Sigmoid colon (tissue), 7 donors: ENCODE measurements around the gene DRGX. TPM values are rescaled to one million over a fixed set of nuclear protein-coding genes. Genes with fewer than 3 reads are reported as not detected.

Source experiments
- DNase-seq: peaks from one replicate; pipeline ENCODE4 v3.0.0-alpha.2; 2019
- H3K27ac ChIP-seq, 4 donors: fragments of 200-600 bp; sonication (generic); one replicate each; pipeline ENCODE4 v1.5.1; 2016 to 2019; ENCODE audit warnings: mild to moderate bottlenecking in 1 of 4
- H3K27me3 ChIP-seq, 3 donors: fragments of 200-600 bp; sonication (generic); one replicate each; pipeline ENCODE4 v1.5.1; 2019; ENCODE audit warnings: mild to moderate bottlenecking in 1 of 3
- H3K36me3 ChIP-seq, 4 donors: fragments of 200-600 bp; sonication (generic); one replicate each; pipeline ENCODE4 v1.5.1; 2016 to 2019
- H3K4me1 ChIP-seq, 4 donors: fragments of 200-600 bp; sonication (generic); one replicate each; pipeline ENCODE4 v1.5.1; 2017 to 2019
- H3K4me3 ChIP-seq, 4 donors: fragments of 200-600 bp; sonication (generic); one replicate each; pipeline ENCODE4 v1.5.1; 2017 to 2019; ENCODE audit warnings: mild to moderate bottlenecking in 2 of 4, moderate library complexity in 1 of 4
- H3K9me3 ChIP-seq, 4 donors: fragments of 200-600 bp in 3 of 4; sonication (generic) in 3 of 4; one replicate each; pipeline versions ENCODE4 v1.5.1 to v1.6.1; 2013 to 2019
- EP300 ChIP-seq, 4 donors: sonication (generic); formaldehyde crosslinking; IDR thresholded peaks; one replicate each; pipeline ENCODE4 v1.6.1; 2017; ENCODE audit warnings: antibody characterized with exemption in 4 of 4
- POLR2A ChIP-seq, 2 donors: fragments of 450-650 bp; IDR thresholded peaks; one replicate each; pipeline ENCODE4 v1.6.1; 2016; ENCODE audit warnings: antibody characterized with exemption in 2 of 2, mild to moderate bottlenecking in 2 of 2, moderate library complexity in 2 of 2
- POLR2AphosphoS5 ChIP-seq, 4 donors: sonication (generic); formaldehyde crosslinking; IDR thresholded peaks; one replicate each; pipeline ENCODE4 v1.6.1; 2017; ENCODE audit warnings: antibody characterized with exemption in 4 of 4
- WGBS, 2 donors: extraction: QIAGEN DNeasy Blood & Tissue Kit; methylation state at CpG; one replicate each; pipeline ENCODE4 v1.1.7; 2013; 5-methylcytosine and 5-hydroxymethylcytosine counted together
- intact Hi-C: fragments of 100-400 bp; cut with DNase I; formaldehyde crosslinking; loops from one replicate; pipeline ENCODE4 v1.15.1; 2023
- polyA plus RNA-seq, 3 donors: library from polyadenylated mRNA; stranded (reverse); fragments of 200-250 nt; gene quantifications; one replicate each; pipeline ENCODE4 v1.2.3, GENCODE V29; 2013
- total RNA-seq, 4 donors: library from RNA; depleted of rRNA; stranded (reverse); fragments of >200 nt; gene quantifications; one replicate each; pipeline ENCODE4 v1.1.0, GENCODE V29; 2016
- TF ChIP-seq, protein P1 (sequence below), 4 experiments: fragments of 450-650 bp in 3 of 4; fragments of 200-600 bp in 1 of 4; IDR thresholded peaks; one replicate each; pipeline ENCODE4 v1.5.1; 2016 to 2019; ENCODE audit warnings: antibody characterized with exemption in 4 of 4, mild to moderate bottlenecking in 3 of 4, moderate library complexity in 2 of 4
- donor health status: healthy with polysubstance abuse.
- donor health status: Bipolar disorder and iron deficiency.
- donor health status: healthy.

Gene DRGX
- total and polyA plus RNA-seq, 7 donors: 0.23 to 0.42 TPM; not detected in 5

DNA sequence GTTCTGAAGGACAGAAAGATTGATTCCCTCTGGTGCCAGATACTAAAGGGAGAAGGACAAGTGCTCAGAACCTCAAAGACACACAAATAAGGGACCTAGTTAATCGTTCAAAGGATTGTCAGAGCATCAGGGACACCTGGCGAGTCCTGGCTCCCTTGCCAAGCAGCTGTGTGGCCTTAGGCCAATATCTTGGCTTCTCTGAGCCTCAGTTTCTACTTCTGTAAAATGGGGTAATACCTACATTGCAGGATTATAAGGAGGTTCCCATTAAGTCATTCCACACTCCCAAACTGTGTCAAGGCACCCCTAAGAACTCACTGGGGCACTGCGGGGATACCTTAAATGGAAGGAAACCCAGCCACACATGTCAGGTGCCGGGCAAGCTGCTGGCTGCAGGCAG is 29.4 kb downstream of the DRGX start:
- no peaks in the 10 kb centered on the region for H3K27me3 ChIP-seq
- no peak overlapping the region for H3K4me3 ChIP-seq
- no peak for TF ChIP-seq POLR2A (IDR thresholded peaks at IDR 0.05)
- no peak for TF ChIP-seq EP300 (IDR thresholded peaks at IDR 0.05)
- no peak for TF ChIP-seq POLR2AphosphoS5 (IDR thresholded peaks at IDR 0.05)
- TF ChIP-seq, protein P1, sequence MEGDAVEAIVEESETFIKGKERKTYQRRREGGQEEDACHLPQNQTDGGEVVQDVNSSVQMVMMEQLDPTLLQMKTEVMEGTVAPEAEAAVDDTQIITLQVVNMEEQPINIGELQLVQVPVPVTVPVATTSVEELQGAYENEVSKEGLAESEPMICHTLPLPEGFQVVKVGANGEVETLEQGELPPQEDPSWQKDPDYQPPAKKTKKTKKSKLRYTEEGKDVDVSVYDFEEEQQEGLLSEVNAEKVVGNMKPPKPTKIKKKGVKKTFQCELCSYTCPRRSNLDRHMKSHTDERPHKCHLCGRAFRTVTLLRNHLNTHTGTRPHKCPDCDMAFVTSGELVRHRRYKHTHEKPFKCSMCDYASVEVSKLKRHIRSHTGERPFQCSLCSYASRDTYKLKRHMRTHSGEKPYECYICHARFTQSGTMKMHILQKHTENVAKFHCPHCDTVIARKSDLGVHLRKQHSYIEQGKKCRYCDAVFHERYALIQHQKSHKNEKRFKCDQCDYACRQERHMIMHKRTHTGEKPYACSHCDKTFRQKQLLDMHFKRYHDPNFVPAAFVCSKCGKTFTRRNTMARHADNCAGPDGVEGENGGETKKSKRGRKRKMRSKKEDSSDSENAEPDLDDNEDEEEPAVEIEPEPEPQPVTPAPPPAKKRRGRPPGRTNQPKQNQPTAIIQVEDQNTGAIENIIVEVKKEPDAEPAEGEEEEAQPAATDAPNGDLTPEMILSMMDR (IDR thresholded peaks at IDR 0.05): no peak
- no peak for DNase-seq
- 64 to 77% methylated on average over 4 of the region's 4 CpGs for WGBS, 2 donors
- no peaks in the 10 kb centered on the region for H3K9me3 ChIP-seq
- no peak overlapping the region for H3K27ac ChIP-seq
- intact Hi-C loops: no loop called here
- H3K4me1 ChIP-seq: no peaks in the 10 kb centered on the region
- H3K36me3 ChIP-seq: no peaks in the 10 kb centered on the region

DNA sequence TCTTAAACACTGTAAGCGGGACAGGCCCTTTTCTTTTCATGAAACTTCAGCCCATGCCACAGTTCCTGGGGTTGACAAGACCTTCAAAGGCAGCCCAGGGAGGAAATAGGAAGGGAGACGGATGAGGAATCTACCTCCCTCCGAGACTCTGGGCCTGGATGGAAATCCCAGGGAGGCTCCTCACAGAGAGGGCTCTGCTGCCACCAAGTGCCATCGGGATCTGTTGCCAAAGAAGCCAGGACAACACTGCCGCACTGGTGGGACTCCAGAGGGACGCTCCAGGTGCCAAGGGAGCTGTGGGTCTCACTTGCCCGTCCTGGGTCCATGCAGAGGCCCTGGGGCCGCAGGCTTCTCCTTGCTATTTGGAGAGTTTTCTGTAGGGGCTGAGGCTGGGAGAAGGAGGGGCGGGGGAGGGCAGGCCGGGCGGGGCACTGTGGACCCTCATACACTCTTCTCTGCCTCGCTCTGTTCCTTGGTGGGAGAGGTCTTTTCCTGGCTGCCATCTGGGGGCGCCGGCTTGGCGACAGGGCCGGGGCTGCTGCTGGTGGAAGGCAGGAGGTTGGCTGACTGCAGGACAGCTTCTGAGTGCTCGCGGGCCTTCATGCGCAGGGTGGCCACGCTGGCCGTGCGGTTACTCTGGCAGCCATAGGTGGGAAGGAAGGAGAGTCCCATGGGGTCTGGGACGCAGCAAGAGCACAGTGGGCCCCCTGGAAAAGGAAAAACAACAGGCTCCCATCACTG is 30.0 kb downstream of the DRGX start:
- Histone ChIP-seq H3K9me3 (no peaks in the 10 kb centered on the region), H3K27me3 (no peaks in the 10 kb centered on the region), H3K4me1 (peaks cover 0 to 1% (median under 1%) of the 10 kb centered on the region in 4 donors), H3K36me3 (no peaks in the 10 kb centered on the region), H3K4me3 (no peak overlapping the region), H3K27ac (no peak overlapping the region)
- intact Hi-C loops: no loop called here
- peak; percentile 57 for DNase-seq
- TF ChIP-seq POLR2AphosphoS5 (IDR thresholded peaks at IDR 0.05) (no peak), POLR2A (IDR thresholded peaks at IDR 0.05) (no peak), EP300 (IDR thresholded peaks at IDR 0.05) (no peak)
- TF ChIP-seq, protein P1 (IDR thresholded peaks at IDR 0.05): no peak
- 80 to 84% methylated on average over 23 of the region's 23 CpGs for WGBS, 2 donors

DNA sequence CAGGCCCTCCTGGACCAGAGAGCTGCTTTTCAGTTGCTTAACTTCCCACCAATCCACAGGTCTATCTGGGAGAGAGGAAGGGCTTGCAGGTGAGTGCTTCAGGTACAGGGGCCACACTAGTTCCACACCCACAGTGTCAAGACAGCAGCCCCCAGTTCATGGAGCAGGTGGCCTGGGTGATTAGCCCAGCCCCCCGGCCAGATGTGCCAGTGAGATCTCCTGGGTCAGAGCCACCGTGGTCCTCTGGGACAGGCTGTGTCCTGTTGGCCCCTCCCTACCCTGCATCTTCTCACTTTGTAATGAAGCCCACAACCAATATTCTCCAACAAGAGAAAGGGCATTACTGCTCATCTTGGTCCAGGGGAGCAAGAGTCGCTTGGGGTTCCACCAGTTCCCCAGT is 30.6 kb downstream of the DRGX start:
- Histone ChIP-seq H3K9me3 (no peaks in the 10 kb centered on the region), H3K36me3 (no peaks in the 10 kb centered on the region), H3K27me3 (no peaks in the 10 kb centered on the region), H3K4me3 (no peak overlapping the region), H3K27ac (no peak overlapping the region), H3K4me1 (peaks cover 0 to 7% (median 3%) of the 10 kb centered on the region in 4 donors)
- no peak for TF ChIP-seq EP300 (IDR thresholded peaks at IDR 0.05)
- TF ChIP-seq POLR2AphosphoS5 (IDR thresholded peaks at IDR 0.05): no peak
- TF ChIP-seq, protein P1 (IDR thresholded peaks at IDR 0.05): no peak
- TF ChIP-seq POLR2A (IDR thresholded peaks at IDR 0.05): no peak
- 77 to 89% methylated on average over 3 of the region's 3 CpGs for WGBS, 2 donors
- DNase-seq: peak; percentile 44
- intact Hi-C loops: no loop called here

DNA sequence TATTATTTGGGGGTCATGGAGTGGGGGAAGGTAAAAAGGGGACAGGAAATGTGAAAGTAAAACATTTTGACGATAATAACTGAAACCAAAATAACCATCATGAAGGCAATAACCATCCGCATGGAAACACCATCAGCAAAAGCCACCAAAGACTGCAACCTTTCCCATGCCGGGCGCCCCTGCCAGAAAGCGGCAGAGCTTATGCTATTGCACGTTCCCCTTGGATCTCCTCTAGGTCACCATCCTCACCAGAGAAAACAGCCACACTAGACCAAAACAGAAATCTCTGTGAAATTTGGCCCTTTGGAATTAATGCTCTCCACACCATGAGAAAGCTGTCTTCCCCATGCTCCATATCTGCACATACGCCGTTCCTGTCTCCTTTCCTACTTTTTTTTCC is 31.1 kb downstream of the DRGX start:
- H3K4me1 ChIP-seq: peaks cover 0 to 12% (median 5%) of the 10 kb centered on the region in 4 donors
- no peak for TF ChIP-seq EP300 (IDR thresholded peaks at IDR 0.05)
- no peak for TF ChIP-seq POLR2AphosphoS5 (IDR thresholded peaks at IDR 0.05)
- no peak for TF ChIP-seq POLR2A (IDR thresholded peaks at IDR 0.05)
- TF ChIP-seq, protein P1 (IDR thresholded peaks at IDR 0.05): no peak
- H3K27me3 ChIP-seq: no peaks in the 10 kb centered on the region
- WGBS, 2 donors: 89 to 91% methylated on average over 8 of the region's 8 CpGs
- H3K36me3 ChIP-seq: no peaks in the 10 kb centered on the region
- no peaks in the 10 kb centered on the region for H3K9me3 ChIP-seq
- intact Hi-C loops: no loop called here
- DNase-seq: no peak
- no peak overlapping the region for H3K27ac ChIP-seq
- H3K4me3 ChIP-seq: no peak overlapping the region
